NCI-H1417 treated with DMSO at 0.1 percent for 48 hours (cell line): ENCODE data around the gene ASXL1.
"Not testable (repeated sequence)": the region's sequence is repeated elsewhere in the genome, so short reads cannot be mapped to it uniquely, and the experiment has no call there.

Experiments used
- DNase-seq: peaks from one replicate; lab custom pipeline; 2025; lab: John Stamatoyannopoulos, UW

Gene ASXL1

DNA sequence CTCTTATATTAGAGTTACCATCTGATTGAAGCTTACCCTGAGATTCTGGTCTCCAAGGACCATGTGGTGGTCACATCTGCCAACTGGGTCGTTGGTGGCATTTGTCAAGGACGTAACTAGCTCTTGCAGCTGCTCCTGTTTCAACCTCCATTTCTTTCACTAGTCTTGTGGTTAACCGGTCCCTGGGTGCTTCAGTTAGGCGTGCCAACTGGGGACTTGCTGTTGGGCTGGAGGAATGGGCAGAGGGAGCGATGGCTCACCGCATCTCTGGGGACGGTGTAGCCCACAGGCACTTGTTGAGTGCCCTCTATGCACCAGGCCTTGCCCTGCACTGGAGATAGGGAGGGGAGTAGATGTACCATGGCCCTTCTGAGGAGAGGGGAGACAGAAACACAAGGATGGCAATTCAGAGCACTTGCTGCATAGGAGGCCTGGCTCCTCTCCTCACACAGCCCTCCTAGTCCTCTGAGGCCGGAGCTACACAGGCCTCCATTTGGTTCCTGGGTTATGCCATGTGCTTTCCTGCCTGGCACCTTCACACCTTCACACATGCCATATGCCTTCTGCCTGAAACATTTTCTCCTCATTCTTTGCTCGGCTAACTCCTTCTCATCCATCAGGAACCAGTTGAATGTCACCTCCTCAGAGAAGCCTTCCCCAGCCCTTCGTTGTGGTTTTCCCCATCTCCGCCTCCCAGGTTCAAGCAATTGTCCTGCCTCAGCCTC lies 20.0 kb upstream of the ASXL1 start:
- no peak for DNase-seq

DNA sequence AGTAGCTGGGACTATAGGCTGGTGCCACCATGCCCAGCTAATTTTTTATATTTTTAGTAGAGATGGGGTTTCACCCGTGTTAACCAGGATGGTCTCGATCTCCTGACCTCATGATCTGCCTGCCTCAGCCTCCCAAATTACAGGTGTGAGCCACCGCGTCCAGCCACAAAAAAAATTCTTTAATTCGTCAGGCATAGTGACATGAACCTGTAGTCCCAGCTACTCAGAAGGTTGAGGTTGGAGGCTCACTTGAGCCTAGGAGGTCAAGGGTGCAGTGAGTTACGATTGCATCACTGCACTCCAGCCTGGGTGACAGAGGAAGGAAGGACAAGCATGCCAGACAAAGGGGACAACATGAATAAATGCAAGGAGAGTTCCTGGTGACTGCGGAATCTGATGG lies 19.5 kb upstream of the ASXL1 start:
- no peak for DNase-seq

DNA sequence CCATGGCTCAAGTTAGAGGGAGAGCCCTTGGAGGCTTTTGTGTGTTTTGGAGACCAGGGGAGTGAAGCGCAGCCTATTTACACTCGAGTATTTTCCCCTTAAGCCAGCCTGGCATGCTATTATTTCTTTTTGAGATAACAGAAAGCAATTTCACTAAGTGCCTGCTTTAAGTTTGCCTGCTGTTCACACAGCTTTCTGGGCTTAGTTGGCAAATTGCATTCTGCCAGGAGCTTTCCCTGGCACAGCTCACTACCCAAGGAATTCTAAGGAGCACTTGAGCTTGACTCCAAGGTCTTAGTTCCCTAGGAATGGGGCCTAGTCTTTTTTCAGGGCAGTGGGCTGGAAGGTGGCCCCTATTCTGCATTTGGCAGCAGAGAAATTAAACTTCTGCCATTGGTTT lies 19.0 kb upstream of the ASXL1 start:
- no peak for DNase-seq

DNA sequence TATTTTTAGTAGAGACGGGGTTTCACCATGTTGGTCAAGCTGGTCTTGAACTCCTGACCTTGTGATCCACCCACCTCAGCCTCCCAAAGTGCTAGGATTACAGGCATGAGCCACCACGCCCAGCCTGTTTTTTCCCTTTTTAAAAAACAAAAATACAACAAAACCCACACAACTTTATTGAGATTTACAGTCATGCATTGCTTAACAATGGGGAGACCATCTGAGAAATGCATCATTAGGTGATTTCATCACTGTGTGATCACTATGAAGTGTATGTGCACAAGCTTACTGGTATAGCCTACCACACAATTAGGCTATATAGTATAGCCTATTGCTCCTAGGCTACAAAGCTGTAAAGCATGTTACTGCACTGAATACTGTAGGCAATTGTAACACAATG lies 17.1 kb upstream of the ASXL1 start:
- DNase-seq: not testable (repeated sequence)

DNA sequence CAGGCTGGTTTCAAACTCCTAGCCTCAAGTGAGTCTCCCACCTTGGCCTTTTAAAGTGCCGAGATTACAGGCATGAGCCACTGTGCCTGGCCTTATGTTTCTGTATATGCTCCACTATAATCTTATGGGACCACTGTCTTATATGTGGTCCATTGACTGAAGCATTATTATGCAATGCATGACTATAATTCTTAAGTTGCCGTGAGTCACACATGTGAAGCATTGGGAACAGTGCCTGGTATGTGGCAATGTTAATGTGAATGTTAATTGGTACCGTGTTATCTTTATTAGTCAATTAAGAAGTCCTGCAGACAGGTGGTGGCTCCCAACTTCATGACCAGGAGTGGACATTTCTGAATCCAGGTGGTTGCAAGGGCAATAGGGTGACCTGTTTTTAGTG lies 14.7 kb upstream of the ASXL1 start:
- DNase-seq: no peak

DNA sequence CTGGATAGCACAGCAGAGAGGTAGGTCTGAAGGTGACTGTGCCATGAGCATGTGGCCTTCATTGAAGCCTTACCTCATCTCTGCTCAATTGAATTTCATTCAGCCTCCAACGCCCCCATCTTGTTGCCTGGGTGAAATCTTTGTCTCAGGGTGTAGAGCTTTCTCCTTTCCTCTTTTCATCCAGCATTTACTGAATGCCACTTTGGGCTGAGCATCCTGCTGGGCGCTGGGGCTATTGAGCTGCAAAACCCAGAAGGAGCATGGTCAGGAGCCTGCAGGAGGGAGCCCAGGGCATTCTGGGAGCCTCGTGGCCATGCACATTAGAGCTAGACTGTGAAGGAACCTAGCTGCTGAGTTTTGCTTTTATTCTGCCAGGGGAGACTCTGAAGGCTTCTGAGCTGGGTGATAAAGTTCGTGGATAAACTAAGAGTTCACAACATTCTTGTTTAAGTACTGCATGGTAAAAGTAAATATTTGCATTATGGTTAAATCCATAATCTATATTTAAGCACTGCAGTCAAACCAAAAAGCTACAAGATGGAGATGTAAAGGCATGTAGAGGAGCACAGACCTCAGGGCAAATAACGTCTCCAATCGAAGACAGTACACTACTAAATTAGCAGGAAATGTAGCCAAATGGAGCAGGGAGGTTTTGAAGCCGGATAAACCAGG lies 13.2 kb upstream of the ASXL1 start:
- DNase-seq: no peak

DNA sequence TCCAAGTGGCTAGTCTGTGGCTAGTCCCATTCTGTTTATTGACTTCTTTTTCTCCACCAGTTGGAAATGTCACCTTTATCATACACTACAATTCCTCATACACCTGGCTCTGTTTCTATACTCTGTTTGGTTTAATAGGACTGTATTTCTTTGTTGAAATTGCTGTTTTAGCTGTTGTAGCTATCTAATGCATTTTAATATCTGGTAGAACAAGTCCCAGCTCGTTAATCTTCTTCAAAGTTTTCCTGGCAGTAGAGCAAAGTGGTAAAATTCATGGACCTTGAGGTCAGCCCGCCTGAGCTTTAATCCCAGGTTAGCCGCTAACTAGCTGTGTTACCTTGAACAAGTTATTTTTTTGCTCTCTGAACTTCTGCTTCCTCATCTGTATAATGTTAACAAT lies 9.9 kb upstream of the ASXL1 start:
- no peak for DNase-seq

DNA sequence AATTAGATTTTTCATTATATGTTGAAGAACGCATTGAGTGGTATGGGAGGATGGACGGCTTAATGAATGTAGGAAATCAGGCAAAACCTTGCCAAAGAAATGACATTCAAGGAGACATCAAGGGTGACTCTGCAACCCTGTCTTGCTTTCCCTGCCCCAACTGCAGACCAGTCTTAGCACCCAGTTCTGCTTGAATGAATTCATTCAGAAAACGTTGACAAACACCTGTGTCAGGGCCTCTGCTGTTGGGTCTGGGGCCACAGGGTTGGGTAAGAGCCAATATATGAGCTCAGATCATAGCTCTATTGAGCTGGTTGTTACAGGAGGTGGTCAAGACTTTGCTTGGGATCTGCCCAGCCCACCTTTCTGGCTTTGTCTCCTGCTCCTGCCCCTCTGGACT lies 7.7 kb upstream of the ASXL1 start:
- DNase-seq: no peak

DNA sequence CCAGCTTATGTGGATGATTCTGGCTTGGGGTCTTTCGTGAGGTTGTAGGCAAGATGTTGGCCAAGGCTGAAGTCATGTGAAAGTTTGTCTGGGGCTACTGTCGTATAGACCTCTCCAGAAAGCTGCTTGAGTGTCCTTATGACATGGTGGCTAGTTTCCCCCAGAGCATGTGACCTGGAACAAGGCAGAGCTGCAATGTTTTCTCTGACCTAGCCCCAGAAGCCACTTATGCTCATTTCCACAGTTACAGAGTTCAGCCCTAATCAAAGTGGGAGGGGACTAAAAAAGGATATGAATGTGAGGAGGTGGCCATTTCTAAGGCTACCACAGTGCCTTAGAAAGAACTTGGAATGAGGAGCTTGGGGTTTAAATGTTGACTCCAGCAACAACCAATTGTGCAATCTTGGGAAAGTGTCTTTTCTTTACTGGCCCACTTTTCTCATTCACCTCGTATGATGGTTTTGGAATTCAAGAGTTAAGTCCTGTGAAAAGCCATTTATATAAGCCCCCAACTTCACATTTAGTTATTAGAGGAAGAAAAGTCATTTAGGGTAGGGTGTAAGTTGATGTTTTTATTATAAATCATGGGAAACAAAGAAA lies 5.9 kb upstream of the ASXL1 start:
- no peak for DNase-seq

DNA sequence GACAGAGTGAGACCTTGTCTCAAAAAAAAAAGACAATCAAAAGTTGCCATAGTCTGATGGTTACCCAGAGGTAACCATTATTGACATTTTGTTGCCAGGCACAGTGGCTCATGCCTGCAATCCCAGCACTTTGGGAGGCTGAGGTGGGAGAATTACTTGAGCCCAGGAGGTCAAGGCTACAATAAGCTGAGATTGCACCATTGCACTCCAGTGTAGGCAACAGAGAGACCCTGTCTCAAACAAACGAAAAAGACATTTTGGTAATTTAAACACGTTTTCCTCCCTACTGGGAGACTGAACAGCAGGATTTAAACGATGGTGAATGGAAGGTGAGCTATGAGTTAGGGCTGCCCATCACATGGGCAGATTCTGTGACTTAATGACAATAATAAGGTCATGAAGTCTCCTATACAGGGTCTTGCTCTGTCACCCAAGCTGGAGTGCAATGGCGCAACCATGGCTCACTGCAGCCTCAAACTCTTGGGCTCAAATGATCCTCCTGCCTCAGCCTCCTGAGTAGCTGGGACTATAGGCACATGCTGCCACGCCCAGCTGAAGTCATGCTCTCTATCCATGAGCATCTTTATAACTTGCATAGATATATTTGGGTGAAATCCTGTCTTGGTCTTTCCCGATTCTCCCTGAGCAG lies 4.2 kb upstream of the ASXL1 start:
- no peak for DNase-seq

DNA sequence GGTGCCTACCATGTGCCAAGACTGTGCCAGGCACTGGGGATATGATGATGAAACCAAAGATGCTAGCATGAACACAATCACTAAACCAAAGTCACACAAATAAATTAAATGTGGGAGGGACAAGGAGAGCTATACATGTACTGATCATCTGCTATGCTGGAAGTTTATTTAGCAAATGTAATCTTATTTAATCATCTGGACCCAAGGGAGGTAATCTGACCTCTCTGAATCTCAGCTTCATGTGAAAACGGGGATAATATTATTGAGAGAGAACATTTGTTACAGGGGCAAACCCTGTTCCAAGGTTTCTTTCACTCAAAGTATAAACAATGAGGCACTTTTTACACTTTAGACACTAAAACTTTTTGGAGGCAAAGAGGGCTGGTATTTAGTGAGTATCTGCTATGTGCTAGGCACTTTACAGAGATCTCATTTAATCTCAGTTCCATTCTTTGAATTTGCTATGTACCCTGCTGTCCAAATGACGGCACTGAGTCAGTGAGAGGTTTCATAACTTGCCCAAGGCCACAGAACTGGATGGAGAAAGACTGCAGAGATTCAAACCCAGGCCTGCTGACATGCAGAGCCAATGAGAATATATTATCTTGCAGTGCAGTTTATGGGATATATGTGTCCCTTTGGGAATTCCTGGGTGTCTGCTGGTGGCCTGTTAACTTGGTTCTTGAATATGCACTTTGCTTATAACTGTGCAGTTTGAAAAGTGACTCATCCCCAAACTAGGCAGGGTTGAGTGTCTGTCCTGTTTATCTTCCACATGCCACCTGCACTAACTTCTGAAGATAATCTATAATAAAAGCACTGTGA lies 3.3 kb upstream of the ASXL1 start:
- no peak for DNase-seq

DNA sequence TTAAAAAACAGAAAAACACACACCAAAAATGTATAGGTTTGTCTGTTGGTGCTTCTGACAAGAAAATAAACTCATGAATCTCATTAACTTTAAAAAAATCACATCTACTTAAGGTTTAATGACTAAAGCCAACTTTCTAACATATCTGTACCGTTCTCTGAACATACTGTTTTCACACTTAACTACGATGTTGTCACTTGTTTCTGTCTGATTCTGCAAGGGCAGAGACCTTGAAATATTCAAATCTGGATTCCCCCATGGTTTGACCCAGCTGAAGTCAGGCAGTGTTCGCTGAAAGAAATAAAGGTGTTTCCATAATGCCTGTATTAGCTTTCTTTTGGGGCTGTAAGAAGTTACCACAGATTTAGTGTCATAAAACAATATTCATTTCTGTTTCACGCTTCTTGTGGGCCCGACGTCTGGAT lies 2.7 kb upstream of the ASXL1 start:
- DNase-seq: no peak

DNA sequence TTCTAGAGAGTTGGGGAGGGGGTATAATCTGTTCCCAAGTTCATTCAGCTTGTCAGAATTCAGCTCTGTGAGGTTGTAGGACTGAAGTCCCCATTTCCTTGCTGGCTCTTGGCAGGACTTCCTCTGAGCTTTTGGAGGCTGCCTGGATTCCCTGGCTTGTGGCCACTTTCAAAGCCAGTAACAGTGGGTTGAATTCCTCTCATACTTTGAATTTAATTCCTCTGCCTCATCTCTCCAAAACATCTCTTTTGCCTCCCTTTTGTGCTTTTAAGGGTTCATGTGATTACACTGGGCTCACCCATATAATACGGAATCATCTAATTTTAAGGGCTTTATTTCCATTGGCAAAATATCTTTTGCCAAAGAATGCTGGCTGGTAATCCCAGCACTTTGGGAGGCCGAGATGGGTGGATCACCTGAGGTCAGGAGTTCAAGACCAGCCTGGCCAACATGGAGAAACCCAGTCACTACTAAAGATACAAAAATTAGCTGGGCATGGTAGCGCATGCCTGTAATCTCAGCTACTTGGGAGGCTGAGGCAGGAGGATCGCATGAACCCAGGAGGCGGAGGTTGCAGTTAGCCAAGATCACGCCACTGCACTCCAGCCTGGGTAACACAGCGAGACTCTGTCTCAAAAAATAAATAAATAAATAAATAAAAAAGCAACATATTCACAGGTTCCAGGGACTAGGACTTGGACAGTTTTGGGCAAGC lies 2.1 kb upstream of the ASXL1 start:
- not testable (repeated sequence) for DNase-seq

DNA sequence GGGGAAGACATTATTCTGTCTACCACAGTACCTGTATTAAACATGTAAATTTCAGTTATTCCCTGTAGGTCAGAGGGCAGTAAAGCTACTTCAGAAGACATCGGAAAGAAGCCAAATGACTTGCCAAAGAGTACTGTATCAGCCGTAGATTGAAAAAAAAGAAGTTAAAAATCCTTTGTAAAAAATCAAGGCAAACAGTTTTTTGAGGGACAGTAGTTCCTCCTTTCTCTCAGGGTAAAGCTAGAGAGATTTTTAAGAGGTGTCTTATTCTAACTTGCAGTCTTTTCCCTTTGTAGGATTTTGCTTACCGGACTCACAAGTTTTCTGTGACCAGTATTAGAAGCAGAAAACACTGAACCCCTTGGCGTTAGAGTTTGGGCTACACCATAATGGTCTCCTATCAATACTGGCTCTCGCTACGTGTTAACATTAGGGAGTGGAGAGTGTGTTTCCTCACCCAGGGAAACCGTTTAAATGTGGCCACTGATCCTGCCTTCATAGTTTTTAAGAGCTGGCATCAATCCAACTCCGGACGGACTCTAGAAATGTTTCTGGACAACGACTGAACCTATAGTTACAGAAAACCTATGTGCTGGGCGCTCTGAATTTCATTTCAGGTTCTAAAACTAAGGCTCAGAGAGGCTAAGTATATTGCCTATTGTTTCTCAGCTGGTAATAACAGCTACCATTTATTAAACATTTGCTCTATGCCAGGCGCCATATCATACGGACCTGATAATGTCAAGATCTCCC lies 1.3 kb upstream of the ASXL1 start:
- DNase-seq: no peak

DNA sequence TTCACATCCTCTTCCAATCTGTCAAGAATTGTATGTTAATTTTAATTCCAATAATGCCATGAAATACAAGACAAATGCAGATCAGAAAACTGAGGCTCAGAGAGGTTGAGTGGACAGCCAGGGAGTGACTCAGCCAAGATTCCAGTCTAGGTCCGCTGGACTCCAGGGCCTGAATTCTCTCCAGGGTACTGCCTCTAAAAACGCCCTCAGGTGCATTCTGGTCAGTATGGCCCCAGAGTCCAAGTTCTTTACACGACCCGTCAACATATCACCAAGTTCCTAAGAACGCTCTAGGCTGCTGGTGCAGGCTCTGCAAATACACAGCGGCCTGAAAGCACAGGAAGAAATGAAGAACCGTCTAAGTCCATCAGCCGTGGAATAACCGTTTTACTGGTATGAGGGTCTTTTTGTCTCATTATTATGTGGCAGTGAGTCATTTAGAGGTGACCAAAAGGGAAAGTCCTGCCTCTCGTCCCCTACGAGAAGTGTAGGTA lies 709 bp upstream of the ASXL1 start:
- no peak for DNase-seq

DNA sequence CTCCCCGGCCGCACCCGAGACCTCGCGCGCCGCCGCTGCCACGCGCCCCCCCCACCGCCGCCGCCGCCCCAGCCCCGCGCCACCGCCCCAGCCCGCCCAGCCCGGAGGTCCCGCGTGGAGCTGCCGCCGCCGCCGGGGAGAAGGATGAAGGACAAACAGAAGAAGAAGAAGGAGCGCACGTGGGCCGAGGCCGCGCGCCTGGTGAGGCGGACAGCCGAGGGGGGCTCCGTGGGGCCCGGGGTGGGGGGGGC lies 426 bp downstream of the ASXL1 start:
- DNase-seq: no peak

DNA sequence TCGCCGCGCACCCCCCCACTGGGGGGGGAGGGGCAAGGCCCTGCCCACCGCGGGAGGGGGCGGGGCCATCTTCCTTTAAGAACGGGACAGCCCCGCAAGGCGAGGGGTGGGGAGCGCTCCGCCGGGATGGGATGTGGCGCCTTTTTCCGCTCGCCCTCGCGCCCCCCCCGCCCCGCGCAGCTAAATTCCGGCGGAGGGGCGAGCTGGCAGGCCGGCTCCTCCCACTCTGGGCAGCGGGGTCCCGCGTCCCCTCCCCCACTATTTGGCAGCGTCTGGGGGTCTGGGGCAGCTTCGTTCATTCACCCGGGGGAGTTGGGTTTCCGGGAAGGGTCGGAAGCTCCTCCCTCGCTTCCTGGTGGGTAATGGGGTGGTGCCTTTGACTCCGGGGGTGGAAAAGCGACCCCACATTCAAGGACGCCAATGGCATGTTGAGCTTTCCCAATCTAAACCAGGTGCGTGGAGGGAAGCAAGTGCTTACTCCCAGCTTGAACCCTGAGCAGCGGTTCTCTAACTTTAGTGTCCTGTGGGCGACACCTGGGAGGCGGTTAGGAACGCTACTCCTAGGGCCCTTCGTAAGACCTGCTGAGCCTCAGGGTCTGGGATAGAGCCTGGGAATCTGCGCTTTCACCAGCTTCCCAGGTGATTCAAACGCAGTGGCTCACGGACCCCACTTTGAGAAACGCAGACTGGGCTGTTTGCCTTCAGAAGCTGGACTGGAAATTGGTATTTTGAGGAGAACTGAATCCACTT lies 927 bp downstream of the ASXL1 start:
- no peak for DNase-seq

DNA sequence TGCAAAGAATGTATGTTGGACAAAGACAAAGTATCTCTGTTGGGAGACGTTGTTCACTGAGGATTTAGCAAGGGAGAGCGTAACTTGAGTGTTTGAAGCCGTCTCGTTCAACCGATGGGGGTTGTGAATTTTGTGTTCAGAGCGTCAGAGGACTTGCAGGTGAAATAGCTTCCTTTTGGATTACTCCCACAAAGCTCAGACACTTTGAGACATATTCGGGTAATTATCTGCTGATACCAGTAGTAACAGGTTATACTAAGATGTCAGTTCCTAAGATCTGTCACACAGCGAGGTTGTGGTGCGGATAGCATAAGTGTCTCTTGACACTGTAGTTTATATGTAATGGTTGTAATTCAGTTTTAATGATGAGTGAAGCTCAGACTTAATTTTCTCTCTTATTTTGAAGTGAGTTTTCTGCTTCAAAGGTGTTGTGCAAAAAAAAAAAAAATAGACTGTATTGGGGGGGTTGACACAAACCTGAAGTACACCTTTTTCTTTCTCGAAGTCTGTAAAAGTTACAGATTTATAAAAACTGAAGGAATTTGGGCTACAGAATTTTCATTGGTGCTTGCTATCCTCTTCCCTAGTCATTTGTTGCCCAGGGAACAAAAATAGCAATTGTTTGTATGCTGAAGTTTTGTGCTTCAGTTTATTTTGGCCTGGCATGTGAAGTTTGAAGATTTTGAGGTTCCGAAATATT lies 1.7 kb downstream of the ASXL1 start:
- no peak for DNase-seq

DNA sequence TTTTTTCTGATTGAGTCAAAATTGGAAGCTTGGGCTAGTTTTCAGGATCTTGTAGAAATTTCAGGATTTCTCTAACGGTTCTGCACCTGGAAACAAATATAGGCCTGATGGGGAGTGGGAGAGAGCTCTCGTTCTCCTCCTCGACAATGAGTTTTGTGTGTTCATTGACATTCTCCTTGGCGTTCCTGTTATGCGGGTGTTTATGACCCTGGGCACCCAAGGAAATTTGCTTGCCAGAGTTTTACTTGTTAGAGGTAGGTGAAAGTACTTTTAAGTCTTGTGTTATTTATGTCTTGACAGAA lies 2.2 kb downstream of the ASXL1 start:
- no peak for DNase-seq

DNA sequence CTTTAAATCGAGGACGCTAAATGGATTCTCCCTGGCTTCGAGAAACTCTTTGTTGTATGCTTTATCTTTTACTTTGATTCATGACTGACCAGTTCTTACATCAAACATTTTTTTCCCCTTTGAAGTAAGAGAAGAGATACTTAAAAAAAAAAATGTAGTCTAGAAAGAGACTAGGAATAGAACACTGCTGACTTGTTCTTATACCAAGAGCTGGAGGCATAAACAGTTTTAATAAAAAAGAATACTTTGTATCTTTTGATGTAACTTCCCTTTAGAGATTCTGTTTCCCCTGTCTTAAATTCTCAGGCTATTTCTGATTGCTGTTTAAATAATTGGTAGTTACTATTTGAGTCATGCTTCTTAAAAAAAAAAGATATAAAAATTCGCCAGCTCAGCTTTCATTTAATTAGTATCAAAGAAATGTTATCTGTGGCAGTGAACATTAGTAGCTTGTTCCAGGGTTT lies 4.8 kb downstream of the ASXL1 start:
- DNase-seq: no peak
